Uterus (tissue), 4 donors: Measurements from ENCODE around the gene LCE4A. TPM values are rescaled to one million over a fixed set of nuclear protein-coding genes. Genes with fewer than 3 reads are reported as not detected.

ENCODE experiments used
- DNase-seq, 2 donors: peaks; one replicate each; pipeline ENCODE4 v3.0.0-alpha.2; 2019 to 2020
- H3K27ac ChIP-seq, 2 donors: fragments of 200-600 bp; sonication (generic); 1 replicate in 1 of 2; 2 replicates in 1 of 2; pipeline ENCODE4 v1.5.1; 2016 to 2018
- H3K27me3 ChIP-seq, 2 donors: fragments of 200-600 bp; sonication (generic); one replicate each; pipeline ENCODE4 v1.5.1; 2018 to 2019; ENCODE audit warnings: control low read depth in 1 of 2
- H3K36me3 ChIP-seq, 2 donors: fragments of 200-600 bp; sonication (generic); one replicate each; pipeline ENCODE4 v1.5.1; 2019; ENCODE audit warnings: control low read depth in 1 of 2
- H3K4me1 ChIP-seq, 2 donors: fragments of 200-600 bp; sonication (generic); one replicate each; pipeline ENCODE4 v1.5.1; 2018 to 2019; ENCODE audit warnings: control low read depth in 1 of 2
- H3K4me3 ChIP-seq, 2 donors: fragments of 200-600 bp; sonication (generic); 1 replicate in 1 of 2; 2 replicates in 1 of 2; pipeline ENCODE4 v1.5.1; 2018 to 2019; ENCODE audit warnings: mild to moderate bottlenecking in 1 of 2
- H3K9me3 ChIP-seq, 2 donors: fragments of 200-600 bp; sonication (generic); one replicate each; pipeline ENCODE4 v1.5.1; 2019; ENCODE audit warnings: control low read depth in 1 of 2
- CTCF ChIP-seq, 4 experiments: fragments of 200-600 bp in 2 of 4; fragments of 450-650 bp in 2 of 4; sonication (generic) in 2 of 4; IDR thresholded peaks; one replicate each; pipeline ENCODE4 v1.5.1; 2016 to 2019; ENCODE audit warnings: antibody characterized with exemption in 4 of 4, mild to moderate bottlenecking in 2 of 4, moderate library complexity in 1 of 4
- POLR2A ChIP-seq, 2 donors: fragments of 450-650 bp; IDR thresholded peaks; one replicate each; pipeline ENCODE4 v1.6.1; 2016; ENCODE audit warnings: antibody characterized with exemption in 2 of 2, mild to moderate bottlenecking in 1 of 2, moderate library complexity in 1 of 2
- intact Hi-C: fragments of 100-400 bp; cut with DNase I; formaldehyde crosslinking; loops from one replicate; pipeline ENCODE4 v1.15.1; 2023; ENCODE audit warnings: low total_unique reads
- total RNA-seq, 4 donors: library from RNA; depleted of rRNA in 3 of 4; stranded (reverse); fragments of >200 nt in 3 of 4; gene quantifications; one replicate each; pipeline versions ENCODE4 v1.1.0 to v1.2.4, GENCODE V29; 2014 to 2023
- donor health status: DM: yes; HTN: yes; CAD: no.

LCE4A gene
- total RNA-seq, 4 donors from 2014 or later: not detected

- Histone ChIP-seq H3K4me3 (no peak overlapping the region), H3K4me1 (no peaks in the 10 kb centered on the region), H3K36me3 (no peaks in the 10 kb centered on the region), H3K27ac (no peak overlapping the region), H3K27me3 (no peaks in the 10 kb centered on the region), H3K9me3 (no peaks in the 10 kb centered on the region)
- TF ChIP-seq CTCF (IDR thresholded peaks at IDR 0.05): no peak
- no peak for TF ChIP-seq POLR2A (IDR thresholded peaks at IDR 0.05)
- intact Hi-C loops: no loop called here
- DNase-seq: no peak
These were observed 37.9 kb downstream of the LCE4A start for GRCh38 chr1:152745765-152746444.

GRCh38 chr1:152747831-152748230 lies 39.9 kb downstream of the LCE4A start:
- Histone ChIP-seq H3K4me3 (no peak overlapping the region), H3K9me3 (no peaks in the 10 kb centered on the region), H3K4me1 (no peaks in the 10 kb centered on the region), H3K27ac (no peak overlapping the region), H3K36me3 (no peaks in the 10 kb centered on the region), H3K27me3 (no peaks in the 10 kb centered on the region)
- no peak for TF ChIP-seq POLR2A (IDR thresholded peaks at IDR 0.05)
- TF ChIP-seq CTCF (IDR thresholded peaks at IDR 0.05): no peak
- DNase-seq: no peak
- intact Hi-C loops: no loop called here

- TF ChIP-seq POLR2A (IDR thresholded peaks at IDR 0.05): no peak
- no peak for DNase-seq
- H3K4me1 ChIP-seq: no peaks in the 10 kb centered on the region
- no peaks in the 10 kb centered on the region for H3K36me3 ChIP-seq
- H3K27me3 ChIP-seq: no peaks in the 10 kb centered on the region
- H3K27ac ChIP-seq: no peak overlapping the region
- intact Hi-C loops: no loop called here
- no peak overlapping the region for H3K4me3 ChIP-seq
- H3K9me3 ChIP-seq: no peaks in the 10 kb centered on the region
These were observed 44.3 kb downstream of the LCE4A start for GRCh38 chr1:152752225-152752624.

GRCh38 chr1:152753586-152753985 lies 45.6 kb downstream of the LCE4A start:
- Histone ChIP-seq H3K27me3 (no peaks in the 10 kb centered on the region), H3K36me3 (no peaks in the 10 kb centered on the region), H3K9me3 (no peaks in the 10 kb centered on the region), H3K27ac (no peak overlapping the region), H3K4me3 (no peak overlapping the region), H3K4me1 (no peaks in the 10 kb centered on the region)
- no peak for DNase-seq
- intact Hi-C loops: no loop called here
- TF ChIP-seq CTCF (IDR thresholded peaks at IDR 0.05) (no peak), POLR2A (IDR thresholded peaks at IDR 0.05) (no peak)

- no peak for DNase-seq
- no peaks in the 10 kb centered on the region for H3K36me3 ChIP-seq
- no peaks in the 10 kb centered on the region for H3K27me3 ChIP-seq
- TF ChIP-seq CTCF (IDR thresholded peaks at IDR 0.05): no peak
- TF ChIP-seq POLR2A (IDR thresholded peaks at IDR 0.05): no peak
- H3K27ac ChIP-seq: no peak overlapping the region
- intact Hi-C loops: no loop called here
- no peaks in the 10 kb centered on the region for H3K9me3 ChIP-seq
- H3K4me3 ChIP-seq: no peak overlapping the region
- H3K4me1 ChIP-seq: no peaks in the 10 kb centered on the region
These were observed 48.9 kb downstream of the LCE4A start for GRCh38 chr1:152756872-152757271.

GRCh38 chr1:152757747-152758146 lies 49.8 kb downstream of the LCE4A start, which contains the start of gene KPRP:
TSS of gene KPRP (plus strand) at chr1:152758025. CDS start at chr1:152759589, 1,564 bp downstream.
- Histone ChIP-seq H3K9me3 (no peaks in the 10 kb centered on the region), H3K27ac (no peak within 1 kb of the TSS), H3K27me3 (no peaks in the 10 kb centered on the region), H3K36me3 (no peaks in the 10 kb centered on the region), H3K4me1 (no peaks in the 10 kb centered on the region), H3K4me3 (no peak within 1 kb of the TSS)
- no peak for DNase-seq
- no peak for TF ChIP-seq CTCF (IDR thresholded peaks at IDR 0.05)
- no peak for TF ChIP-seq POLR2A (IDR thresholded peaks at IDR 0.05)
- intact Hi-C loops: no loop called here
